Activated CD8-positive, alpha-beta T cell treated with anti-CD3 and anti-CD28 coated beads for 36 hours (primary cell): ENCODE data around the gene MFSD6. TPM values are rescaled to one million over a fixed set of nuclear protein-coding genes. Genes with fewer than 3 reads are reported as not detected.

Experiments
- ATAC-seq: fragments of 200-7000 bp; cut with Tn5 transposase; one replicate; pipeline ENCODE4 v1.10.0; 2021; ENCODE audit warnings: mild to moderate bottlenecking, moderate library complexity
- CTCF ChIA-PET: fragments of 350-600 bp; sonication (Branson Sonifier 250); formaldehyde crosslinking; loops from one replicate; lab custom pipeline; 2021; ENCODE audit warnings: antibody characterized with exemption; lab: Charles Lee
- POLR2A ChIA-PET: fragments of 350-600 bp; sonication (Branson Sonifier 250); formaldehyde crosslinking; loops from one replicate; lab custom pipeline; 2021; ENCODE audit warnings: antibody characterized with exemption; lab: Charles Lee
- DNase-seq: peaks from one replicate; pipeline ENCODE4 v3.0.0-alpha.2; 2020
- H3K27ac Mint-ChIP-seq: one replicate; pipeline ENCODE4 v1.8.0; 2021; ENCODE audit warnings: mild to moderate bottlenecking, mixed read lengths
- H3K27me3 Mint-ChIP-seq: one replicate; pipeline ENCODE4 v1.8.0; 2021; ENCODE audit warnings: mixed read lengths
- H3K36me3 Mint-ChIP-seq: one replicate; pipeline ENCODE4 v1.8.0; 2021; ENCODE audit warnings: low read depth, mixed read lengths
- H3K4me1 Mint-ChIP-seq: one replicate; pipeline ENCODE4 v1.8.0; 2021; ENCODE audit warnings: low read depth, mixed read lengths
- H3K4me3 Mint-ChIP-seq: one replicate; pipeline ENCODE4 v1.8.0; 2021; ENCODE audit warnings: mild to moderate bottlenecking, moderate library complexity, mixed read lengths
- H3K9me3 Mint-ChIP-seq: one replicate; pipeline ENCODE4 v1.8.0; 2021; ENCODE audit warnings: mixed read lengths
- intact Hi-C: fragments of 100-400 bp; cut with micrococcal nuclease; formaldehyde crosslinking; loops from one replicate; pipeline ENCODE4 v1.10.0; 2022
- total RNA-seq, 2 experiments: library from RNA; stranded (reverse); gene quantifications; one replicate each; pipeline ENCODE4 v1.2.3, GENCODE V29; 2021
- TF ChIP-seq, protein P1 (sequence below): fragments of 200-600 bp; IDR thresholded peaks from one replicate; pipeline ENCODE4 v1.8.0; 2022; ENCODE audit warnings: antibody characterized with exemption, mild to moderate bottlenecking

Gene MFSD6
- total RNA-seq, 2 experiments from 2014 or later: 31.5 to 32.8 TPM

DNA sequence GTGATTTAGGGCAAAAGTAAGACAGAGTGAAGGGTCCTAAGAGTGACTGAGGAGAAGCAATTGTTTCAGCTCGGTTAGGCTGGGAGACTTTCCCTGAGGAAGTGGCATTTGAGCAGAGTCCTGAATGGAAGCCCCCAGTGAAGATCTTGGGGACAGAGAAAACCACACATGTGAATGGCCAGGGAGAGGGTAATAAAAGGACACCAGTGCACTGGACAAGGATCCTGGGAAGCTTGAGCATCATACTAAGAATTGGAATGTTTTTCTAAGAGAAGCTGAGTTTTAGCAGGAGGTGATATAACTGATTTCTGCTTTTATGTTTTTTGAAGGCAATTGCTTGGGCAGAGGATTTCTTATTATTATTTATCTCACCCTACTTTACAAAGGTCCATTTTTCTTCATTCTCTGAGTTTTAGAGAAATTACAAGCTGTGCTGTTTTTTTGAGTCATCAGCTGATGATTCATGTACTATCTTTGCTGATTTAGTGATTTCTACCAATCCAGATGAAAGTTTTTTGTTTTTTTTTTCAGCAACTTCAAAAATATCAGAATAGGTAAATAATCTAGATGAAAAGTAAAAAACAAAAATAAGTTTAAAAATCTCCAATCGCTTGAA, 43.5 kb downstream of the MFSD6 start:
- peaks cover 31% of the 10 kb centered on the region for H3K36me3 Mint-ChIP-seq
- H3K27ac Mint-ChIP-seq: peak overlapping the region; percentile 0
- ChIA-PET POLR2A (no interaction called here), CTCF (no interaction called here)
- no peak overlapping the region for H3K4me3 Mint-ChIP-seq
- H3K4me1 Mint-ChIP-seq: peaks cover 40% of the 10 kb centered on the region
- no peaks in the 10 kb centered on the region for H3K27me3 Mint-ChIP-seq
- TF ChIP-seq, protein P1, sequence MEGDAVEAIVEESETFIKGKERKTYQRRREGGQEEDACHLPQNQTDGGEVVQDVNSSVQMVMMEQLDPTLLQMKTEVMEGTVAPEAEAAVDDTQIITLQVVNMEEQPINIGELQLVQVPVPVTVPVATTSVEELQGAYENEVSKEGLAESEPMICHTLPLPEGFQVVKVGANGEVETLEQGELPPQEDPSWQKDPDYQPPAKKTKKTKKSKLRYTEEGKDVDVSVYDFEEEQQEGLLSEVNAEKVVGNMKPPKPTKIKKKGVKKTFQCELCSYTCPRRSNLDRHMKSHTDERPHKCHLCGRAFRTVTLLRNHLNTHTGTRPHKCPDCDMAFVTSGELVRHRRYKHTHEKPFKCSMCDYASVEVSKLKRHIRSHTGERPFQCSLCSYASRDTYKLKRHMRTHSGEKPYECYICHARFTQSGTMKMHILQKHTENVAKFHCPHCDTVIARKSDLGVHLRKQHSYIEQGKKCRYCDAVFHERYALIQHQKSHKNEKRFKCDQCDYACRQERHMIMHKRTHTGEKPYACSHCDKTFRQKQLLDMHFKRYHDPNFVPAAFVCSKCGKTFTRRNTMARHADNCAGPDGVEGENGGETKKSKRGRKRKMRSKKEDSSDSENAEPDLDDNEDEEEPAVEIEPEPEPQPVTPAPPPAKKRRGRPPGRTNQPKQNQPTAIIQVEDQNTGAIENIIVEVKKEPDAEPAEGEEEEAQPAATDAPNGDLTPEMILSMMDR: no peak
- peaks cover 2% of the 10 kb centered on the region for H3K9me3 Mint-ChIP-seq
- DNase-seq (no peak), ATAC-seq (no peak)
- intact Hi-C loops: no loop called here

GRCh38 chr2:190452433-190452832, 44.3 kb downstream of the MFSD6 start:
- Mint-ChIP-seq H3K27ac (no peak overlapping the region), H3K4me3 (no peak overlapping the region), H3K36me3 (peaks cover 37% of the 10 kb centered on the region), H3K27me3 (no peaks in the 10 kb centered on the region), H3K4me1 (peaks cover 36% of the 10 kb centered on the region), H3K9me3 (peaks cover 2% of the 10 kb centered on the region)
- ChIA-PET POLR2A (no interaction called here), CTCF (interaction anchor here (0.7 kb wide), 1 partner anchor 108 kb away, joined by 3 read pairs; no protein-coding TSS in a partner anchor)
- DNase-seq (no peak), ATAC-seq (no peak)
- TF ChIP-seq, protein P1: no peak
- intact Hi-C loops: no loop called here

DNA sequence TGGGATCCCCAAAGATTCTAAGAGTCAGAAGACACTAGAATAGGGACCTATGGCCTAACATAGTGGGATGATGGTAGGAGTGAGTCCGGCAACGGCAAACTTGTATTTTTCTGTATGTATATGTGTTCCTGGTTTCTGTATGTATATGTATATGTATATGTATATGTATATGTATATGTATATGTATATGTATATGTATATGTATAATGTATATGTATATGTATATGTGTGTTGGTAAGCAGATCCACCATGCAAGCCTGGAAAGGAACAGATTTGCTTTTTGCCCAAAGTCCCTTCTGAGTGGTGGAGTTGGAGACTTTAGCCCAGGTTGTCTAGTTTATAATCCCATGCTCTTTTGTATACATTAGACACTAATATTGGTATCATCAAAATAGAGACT, 46.6 kb downstream of the MFSD6 start:
- H3K27ac Mint-ChIP-seq: no peak overlapping the region
- CTCF ChIA-PET: no interaction called here
- peaks cover 40% of the 10 kb centered on the region for H3K4me1 Mint-ChIP-seq
- H3K9me3 Mint-ChIP-seq: peaks cover 2% of the 10 kb centered on the region
- no peaks in the 10 kb centered on the region for H3K27me3 Mint-ChIP-seq
- POLR2A ChIA-PET: no interaction called here
- DNase-seq (no peak), ATAC-seq (no peak)
- H3K36me3 Mint-ChIP-seq: peaks cover 38% of the 10 kb centered on the region
- TF ChIP-seq, protein P1: no peak
- intact Hi-C loops: no loop called here
- H3K4me3 Mint-ChIP-seq: no peak overlapping the region

DNA sequence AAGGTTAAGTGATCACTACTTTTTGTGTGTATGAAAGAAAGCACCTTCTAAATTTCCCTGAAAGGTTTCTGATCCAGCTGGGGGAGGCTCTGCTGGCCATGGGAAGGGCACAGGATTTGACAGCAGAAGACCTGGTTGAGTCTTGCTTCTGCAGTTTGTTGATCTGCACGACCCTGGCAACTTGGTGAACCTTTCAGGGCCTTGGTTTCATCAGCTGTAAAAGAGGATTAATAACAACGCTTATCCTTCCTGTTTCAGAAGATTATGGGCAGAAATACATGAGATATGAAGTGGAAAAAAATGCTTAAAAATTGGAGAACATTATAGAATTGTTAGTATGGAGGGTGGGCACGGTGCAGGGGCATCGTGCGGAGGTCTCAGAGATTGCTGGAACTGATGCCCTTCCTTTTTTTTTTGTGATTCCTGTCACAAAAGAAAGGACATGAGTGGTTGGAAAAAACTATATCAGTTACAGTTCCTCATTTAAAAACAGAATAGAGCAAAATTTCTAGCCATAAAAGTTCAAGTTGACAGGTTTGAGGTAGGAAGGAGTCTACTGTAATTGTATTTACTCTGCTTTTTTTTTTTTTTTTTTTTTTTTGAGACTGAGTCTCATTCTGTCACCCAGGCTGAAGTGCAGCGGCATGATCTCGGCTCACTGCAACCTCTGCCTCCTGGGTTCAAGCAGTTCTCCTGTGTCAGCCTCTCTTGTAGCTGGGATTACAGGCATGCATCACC, 47.4 kb downstream of the MFSD6 start:
- H3K27ac Mint-ChIP-seq: no peak overlapping the region
- no peaks in the 10 kb centered on the region for H3K27me3 Mint-ChIP-seq
- DNase-seq (no peak), ATAC-seq (no peak)
- H3K4me1 Mint-ChIP-seq: peaks cover 45% of the 10 kb centered on the region
- CTCF ChIA-PET: interaction anchor here (2.1 kb wide), 1 partner anchor 22 kb away, joined by 4 read pairs; no protein-coding TSS in a partner anchor
- peaks cover 40% of the 10 kb centered on the region for H3K36me3 Mint-ChIP-seq
- no peak overlapping the region for H3K4me3 Mint-ChIP-seq
- H3K9me3 Mint-ChIP-seq: peaks cover 2% of the 10 kb centered on the region
- intact Hi-C loops: no loop called here
- TF ChIP-seq, protein P1: no peak
- POLR2A ChIA-PET: no interaction called here

DNA sequence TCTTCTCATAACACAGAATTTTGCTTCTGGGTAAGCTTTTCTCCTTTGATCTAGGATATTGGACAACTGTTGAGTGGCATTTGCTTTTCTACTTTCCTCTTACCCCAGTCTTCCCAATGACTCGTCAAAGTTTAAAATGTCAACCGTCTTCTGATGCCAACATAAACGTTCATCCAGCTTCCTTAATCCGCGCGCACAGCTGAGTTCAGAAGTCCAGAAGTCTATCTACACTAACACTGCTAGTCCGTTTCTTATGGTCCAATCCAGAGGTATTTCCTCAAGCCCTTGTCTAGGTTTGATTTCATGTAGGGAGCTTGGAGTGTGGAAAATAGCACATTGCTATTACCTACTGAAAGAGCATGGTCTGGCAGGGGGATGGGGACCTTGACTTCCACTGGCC, 48.7 kb downstream of the MFSD6 start:
- intact Hi-C loops: no loop called here
- Mint-ChIP-seq H3K9me3 (peaks cover 2% of the 10 kb centered on the region), H3K36me3 (peaks cover 40% of the 10 kb centered on the region), H3K4me3 (no peak overlapping the region), H3K4me1 (peaks cover 43% of the 10 kb centered on the region), H3K27me3 (no peaks in the 10 kb centered on the region), H3K27ac (no peak overlapping the region)
- CTCF ChIA-PET: interaction anchor here (2.1 kb wide), 1 partner anchor 24 kb away, joined by 4 read pairs; no protein-coding TSS in a partner anchor
- POLR2A ChIA-PET: interaction anchor here (0.8 kb wide), 1 partner anchor 50 kb away, joined by 3 read pairs; no protein-coding TSS in a partner anchor
- DNase-seq (no peak), ATAC-seq (no peak)
- TF ChIP-seq, protein P1: no peak
